Measurements from ENCODE around the gene GOT1.
A peak's percentile ranks its signal among the peaks of the same experiment; 100 is the strongest.

GOT1 gene

DNA sequence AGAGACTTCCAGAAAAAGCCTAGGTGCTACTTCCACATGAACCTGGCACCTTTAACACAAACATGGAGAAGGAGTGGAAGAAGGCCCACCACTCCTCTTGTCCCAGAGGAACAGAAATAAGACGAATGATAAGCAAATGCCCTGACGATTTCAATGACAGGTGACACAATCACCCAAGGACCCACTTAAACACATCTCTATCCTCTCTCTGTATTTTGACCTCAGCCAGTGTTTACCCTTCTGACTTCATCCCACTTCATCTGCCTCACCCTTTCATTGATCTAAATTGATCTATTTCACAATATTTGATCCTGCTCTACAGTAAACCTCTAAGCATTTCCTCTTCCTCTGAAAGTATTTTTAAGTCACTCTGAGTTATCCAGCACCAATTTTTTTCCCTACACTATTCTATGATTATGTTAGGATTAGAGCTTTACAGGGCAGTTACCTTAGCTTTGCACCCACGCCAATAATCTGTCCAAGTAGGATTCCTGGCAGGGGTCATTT is 9.1 kb downstream of the GOT1 start:
- DNase-seq (ENCODE audit: extremely low read depth, insufficient read length) = no peak
- Histone ChIP-seq H3K36me3 (ENCODE audit: control insufficient read depth, insufficient read depth, low read length) (peaks cover 5% of the 10 kb centered on the region), H3K27me3 (replicated peaks; ENCODE audit: control insufficient read depth, insufficient read depth, low read length) (no peaks in the 10 kb centered on the region), H3K4me3 (replicated peaks; ENCODE audit: low read depth, low read length) (no peak overlapping the region)
- TF ChIP-seq, protein P1, sequence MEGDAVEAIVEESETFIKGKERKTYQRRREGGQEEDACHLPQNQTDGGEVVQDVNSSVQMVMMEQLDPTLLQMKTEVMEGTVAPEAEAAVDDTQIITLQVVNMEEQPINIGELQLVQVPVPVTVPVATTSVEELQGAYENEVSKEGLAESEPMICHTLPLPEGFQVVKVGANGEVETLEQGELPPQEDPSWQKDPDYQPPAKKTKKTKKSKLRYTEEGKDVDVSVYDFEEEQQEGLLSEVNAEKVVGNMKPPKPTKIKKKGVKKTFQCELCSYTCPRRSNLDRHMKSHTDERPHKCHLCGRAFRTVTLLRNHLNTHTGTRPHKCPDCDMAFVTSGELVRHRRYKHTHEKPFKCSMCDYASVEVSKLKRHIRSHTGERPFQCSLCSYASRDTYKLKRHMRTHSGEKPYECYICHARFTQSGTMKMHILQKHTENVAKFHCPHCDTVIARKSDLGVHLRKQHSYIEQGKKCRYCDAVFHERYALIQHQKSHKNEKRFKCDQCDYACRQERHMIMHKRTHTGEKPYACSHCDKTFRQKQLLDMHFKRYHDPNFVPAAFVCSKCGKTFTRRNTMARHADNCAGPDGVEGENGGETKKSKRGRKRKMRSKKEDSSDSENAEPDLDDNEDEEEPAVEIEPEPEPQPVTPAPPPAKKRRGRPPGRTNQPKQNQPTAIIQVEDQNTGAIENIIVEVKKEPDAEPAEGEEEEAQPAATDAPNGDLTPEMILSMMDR (IDR thresholded peaks at IDR 0.05; ENCODE audit: insufficient read depth, low read length, poor library complexity, severe bottlenecking) = no peak

DNA sequence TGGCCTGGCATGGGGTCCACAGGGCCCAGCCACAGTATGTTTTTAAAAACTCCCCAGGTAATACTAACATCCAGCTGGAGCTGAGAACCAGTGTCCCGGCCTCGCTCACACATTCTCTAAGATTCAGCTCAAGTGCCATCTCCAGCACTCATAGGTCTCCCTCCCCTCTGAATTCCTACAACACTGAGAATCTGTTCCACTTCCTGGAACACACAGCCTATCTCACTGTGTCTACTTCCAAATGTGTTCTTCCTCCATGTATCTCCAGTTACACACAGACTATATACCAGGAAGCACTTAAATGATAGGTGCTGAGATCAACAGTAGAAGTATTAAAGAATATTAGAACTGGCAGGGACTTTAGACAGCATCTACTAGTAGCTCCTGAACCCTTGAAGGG is 10.7 kb downstream of the GOT1 start:
- H3K36me3 ChIP-seq (ENCODE audit: control insufficient read depth, insufficient read depth, low read length) = peaks cover 5% of the 10 kb centered on the region
- DNase-seq (ENCODE audit: extremely low read depth, insufficient read length) = no peak
- H3K4me3 ChIP-seq (replicated peaks; ENCODE audit: low read depth, low read length) = no peak overlapping the region
- H3K27me3 ChIP-seq (replicated peaks; ENCODE audit: control insufficient read depth, insufficient read depth, low read length) = no peaks in the 10 kb centered on the region
- TF ChIP-seq, protein P1 (IDR thresholded peaks at IDR 0.05; ENCODE audit: insufficient read depth, low read length, poor library complexity, severe bottlenecking) = no peak

DNA sequence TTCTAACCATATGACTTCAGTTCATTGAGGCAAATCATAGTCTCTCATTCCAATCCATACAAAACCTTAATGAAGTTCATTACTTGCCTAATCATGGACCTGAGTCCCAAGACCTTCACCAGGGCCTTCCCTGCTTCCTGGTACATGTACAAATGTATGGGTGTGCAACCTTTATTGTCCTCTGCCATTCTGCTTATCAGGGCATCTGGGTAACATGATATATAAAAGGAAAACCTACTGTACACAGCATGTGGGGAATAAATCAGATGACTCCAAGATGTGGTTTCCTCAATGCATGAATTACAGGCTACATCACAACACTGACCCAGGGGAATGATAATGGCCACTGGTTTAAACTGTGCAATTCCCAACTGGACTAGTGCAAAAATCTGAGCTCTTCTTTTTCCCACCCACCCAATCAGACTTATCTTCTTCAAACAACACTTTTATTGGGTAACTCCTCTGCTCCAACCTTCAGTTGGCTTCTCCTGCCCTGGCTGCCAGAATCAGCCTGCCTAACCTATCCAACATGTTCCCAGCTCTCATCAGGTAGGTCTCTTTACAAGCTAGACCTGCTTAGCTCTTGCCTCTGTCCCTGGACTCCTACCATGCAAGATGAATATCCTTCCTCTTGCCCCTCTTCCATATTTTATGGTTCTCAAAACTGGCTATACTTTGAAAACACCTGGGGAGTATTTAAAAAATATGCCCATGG is 11.4 kb downstream of the GOT1 start:
- TF ChIP-seq, protein P1 (IDR thresholded peaks at IDR 0.05; ENCODE audit: insufficient read depth, low read length, poor library complexity, severe bottlenecking) = no peak
- no peak overlapping the region for H3K4me3 ChIP-seq (replicated peaks; ENCODE audit: low read depth, low read length)
- no peaks in the 10 kb centered on the region for H3K27me3 ChIP-seq (replicated peaks; ENCODE audit: control insufficient read depth, insufficient read depth, low read length)
- peaks cover 5% of the 10 kb centered on the region for H3K36me3 ChIP-seq (ENCODE audit: control insufficient read depth, insufficient read depth, low read length)
- no peak for DNase-seq (ENCODE audit: extremely low read depth, insufficient read length)

DNA sequence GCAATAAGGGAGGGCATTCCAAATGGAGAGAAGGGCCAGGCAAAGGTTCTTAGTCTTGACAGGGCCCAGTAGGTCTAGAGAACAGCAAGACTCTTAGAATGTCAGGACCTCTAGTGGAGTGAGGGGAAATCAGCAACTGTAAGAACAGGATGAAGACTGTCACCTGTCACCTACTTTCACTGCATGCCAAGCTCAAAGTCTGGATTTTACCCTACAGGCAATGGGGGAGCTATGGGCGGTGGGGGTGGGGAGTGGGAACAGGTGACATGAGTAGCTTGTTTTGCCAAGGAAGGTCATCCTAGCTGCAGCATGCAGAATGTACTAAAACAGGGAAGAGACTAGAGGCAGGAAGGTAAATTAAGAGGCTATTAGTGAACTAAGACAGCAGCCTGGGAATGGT is 18.3 kb downstream of the GOT1 start:
- Histone ChIP-seq H3K4me3 (replicated peaks; ENCODE audit: low read depth, low read length) (no peak overlapping the region), H3K27me3 (replicated peaks; ENCODE audit: control insufficient read depth, insufficient read depth, low read length) (no peaks in the 10 kb centered on the region), H3K36me3 (ENCODE audit: control insufficient read depth, insufficient read depth, low read length) (no peaks in the 10 kb centered on the region; the same call in 1 of the 2 replicates)
- TF ChIP-seq, protein P1 (IDR thresholded peaks at IDR 0.05; ENCODE audit: insufficient read depth, low read length, poor library complexity, severe bottlenecking) = peak; percentile 17
- DNase-seq (ENCODE audit: extremely low read depth, insufficient read length) = no peak

DNA sequence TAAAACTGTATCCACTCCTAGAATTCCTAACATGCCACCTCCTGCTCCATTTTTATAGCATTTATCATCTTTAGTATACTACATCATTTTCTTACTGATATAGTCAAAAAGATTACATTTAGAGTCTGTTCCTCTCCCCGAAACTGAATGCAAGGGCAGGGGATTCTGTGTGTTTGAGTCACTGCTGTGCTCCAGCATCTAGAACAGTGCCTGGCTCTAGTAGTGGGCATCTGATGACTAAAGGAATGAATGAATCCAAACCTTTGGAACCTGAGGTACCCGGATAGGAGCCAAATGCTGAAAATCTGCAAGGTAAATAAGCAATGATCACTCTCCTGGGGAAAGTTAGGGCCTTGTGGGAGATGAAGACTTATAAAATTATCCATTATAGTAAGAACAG is 18.9 kb downstream of the GOT1 start:
- no peak for DNase-seq (ENCODE audit: extremely low read depth, insufficient read length)
- TF ChIP-seq, protein P1 (IDR thresholded peaks at IDR 0.05; ENCODE audit: insufficient read depth, low read length, poor library complexity, severe bottlenecking) = no peak
- Histone ChIP-seq H3K4me3 (replicated peaks; ENCODE audit: low read depth, low read length) (no peak overlapping the region), H3K36me3 (ENCODE audit: control insufficient read depth, insufficient read depth, low read length) (no peaks in the 10 kb centered on the region; the same call in none of the 2 replicates), H3K27me3 (replicated peaks; ENCODE audit: control insufficient read depth, insufficient read depth, low read length) (no peaks in the 10 kb centered on the region)

All from GM06990 (cell line).